ENCODE data around the gene GRM7. TPM values are rescaled to one million over a fixed set of nuclear protein-coding genes. Genes with fewer than 3 reads are reported as not detected.

Gene GRM7
- total and polyA plus RNA-seq, 2 of the 4 experiments (the other 2 are of a cell fraction): not detected

- Histone ChIP-seq H3K9ac (ENCODE audit: low read depth, low read length) (no peak overlapping the region), H3K9me3 (ENCODE audit: control insufficient read depth, insufficient read depth, low read length) (peaks cover 4% of the 10 kb centered on the region), H2AFZ (replicated peaks; ENCODE audit: low read length, poor library complexity) (no peak overlapping the region), H3K4me2 (ENCODE audit: low read depth, low read length) (no peak overlapping the region), H3K23ac (ENCODE audit: low read depth, low read length) (no peak overlapping the region), H3K9me1 (ENCODE audit: insufficient read depth, low read length) (no peaks in the 10 kb centered on the region), H2AK5ac (ENCODE audit: low read depth, low read length) (no peak overlapping the region), H3K27ac (ENCODE audit: insufficient read depth, low read length) (no peak overlapping the region), H3K27me3 (ENCODE audit: control insufficient read depth, insufficient read depth, low read length) (no peaks in the 10 kb centered on the region), H3K18ac (ENCODE audit: low read depth, low read length) (no peak overlapping the region), H2AK9ac (replicated peaks; ENCODE audit: low read depth, low read length, poor library complexity) (no peak overlapping the region), H2BK5ac (ENCODE audit: low read depth, low read length, poor library complexity, severe bottlenecking) (no peak overlapping the region), H3K79me1 (ENCODE audit: low read depth in 1 of 2, low read length in 2 of 2) (no peaks in the 10 kb centered on the region), H3K56ac (ENCODE audit: extremely low read depth, insufficient read depth, low read length) (no peak overlapping the region), H4K5ac (ENCODE audit: low read depth, low read length) (no peak overlapping the region), H3K14ac (replicated peaks; ENCODE audit: low read depth, low read length) (no peak overlapping the region), H2BK15ac (ENCODE audit: low read depth, low read length) (no peak overlapping the region), H4K91ac (ENCODE audit: insufficient read depth, low read depth, low read length) (no peak overlapping the region), H2BK20ac (ENCODE audit: low read depth, low read length) (no peak overlapping the region), H3K36me3 (ENCODE audit: control insufficient read depth, insufficient read depth, low read length) (no peaks in the 10 kb centered on the region), H3K4ac (ENCODE audit: low read depth, low read length) (no peak overlapping the region), H3K4me3 (ENCODE audit: insufficient read depth, low read depth, low read length) (no peak overlapping the region), H3K4me1 (ENCODE audit: control insufficient read depth, insufficient read depth, low read length) (no peaks in the 10 kb centered on the region), H4K8ac (ENCODE audit: low read depth in 2 of 2, low read length in 2 of 2) (no peak overlapping the region), H4K20me1 (ENCODE audit: insufficient read depth, low read length) (no peaks in the 10 kb centered on the region), H2BK120ac (ENCODE audit: low read depth, low read length) (no peak overlapping the region)
- DNase-seq (no peak), ATAC-seq (ENCODE audit: low read depth) (no peak)
- no peak for TF ChIP-seq USF2 (IDR thresholded peaks at IDR 0.05; ENCODE audit: low read depth, low read length)
- no peak for TF ChIP-seq MAZ (IDR thresholded peaks at IDR 0.05; ENCODE audit: borderline replicate concordance, low read depth, low read length)
- CTCF ChIA-PET: no interaction called here
- POLR2A ChIA-PET (ENCODE audit: unreplicated experiment): no interaction called here
- intact Hi-C loops (cut with micrococcal nuclease) (no loop called here), in situ Hi-C loops (cut with MboI; ENCODE audit: low sequenced_read_pairs) (no loop called here), dilution Hi-C loops (cut with HindIII; ENCODE audit: low sequenced_read_pairs, unreplicated experiment) (no loop called here)
- no TSS peak for BruUV-seq (replicated peaks)
- WGBS, 2 experiments (ENCODE audit: extremely low coverage in 2 of 2, insufficient read length in 1 of 2): 0% methylated on average over 1 of the region's 7 CpGs; no CpG with 5 or more reads in 1 of the 2 experiments
Observed at GRCh38 chr3:7728566-7729519, 867.9 kb downstream of the GRM7 start.

All from IMR-90 (cell line).